Renal pelvis (tissue), 12 donors: ENCODE data around the gene ZDHHC22. TPM values are rescaled to one million over a fixed set of nuclear protein-coding genes. Genes with fewer than 3 reads are reported as not detected.
"Not testable (repeated sequence)": the region's sequence is repeated elsewhere in the genome, so short reads cannot be mapped to it uniquely, and the experiment has no call there.

Source experiments
- DNase-seq: peaks from one replicate; pipeline ENCODE4 v3.0.0-alpha.2; 2013
- long read RNA-seq, 16 experiments: transcript quantifications; one replicate each; lab custom pipeline, GENCODE V29; 2026
- polyA plus RNA-seq, 3 donors: library from polyadenylated mRNA; unstranded; fragments of 120-200 nt; gene quantifications; one replicate each; pipeline ENCODE4 v1.2.1, GENCODE V29; 2013; ENCODE audit not compliant: insufficient read length in 3 of 3

The ZDHHC22 gene
- under 1 TPM; 0.19 to 0.64 (median 0.58) TPM for polyA plus RNA-seq
- long read RNA-seq, donor 1, result 0 reads
- long read RNA-seq, donor 2, result 0 reads
- long read RNA-seq, donor 3, result 0 reads
- long read RNA-seq, donor 4, result 0 reads
- long read RNA-seq, donor 5, result 0 reads
- long read RNA-seq, donor 6, result 0 reads
- long read RNA-seq, donor 7, result 0 reads
- long read RNA-seq, donor 8, result 0 reads
- long read RNA-seq, donor 9, result 0 reads
- long read RNA-seq, donor 10, result 0 reads
- long read RNA-seq, donor 11, result 0 reads
- long read RNA-seq, donor 12, partial matches to known transcripts, result 0 of 1 reads
- long read RNA-seq, donor 12, other reads (novel, unspliced or antisense), result 0 of 1 reads
- long read RNA-seq, donor 13, result 0 reads
- long read RNA-seq, donor 14, result 0 reads
- long read RNA-seq, donor 15, result 0 reads
- long read RNA-seq, donor 16, result 0 reads

- no peak for DNase-seq
These were observed at the start of gene ZDHHC22 for GRCh38 chr14:77141214-77142004. TSS of gene ZDHHC22 (minus strand) at chr14:77141791. CDS start at chr14:77139738, 2,053 bp downstream.

DNA sequence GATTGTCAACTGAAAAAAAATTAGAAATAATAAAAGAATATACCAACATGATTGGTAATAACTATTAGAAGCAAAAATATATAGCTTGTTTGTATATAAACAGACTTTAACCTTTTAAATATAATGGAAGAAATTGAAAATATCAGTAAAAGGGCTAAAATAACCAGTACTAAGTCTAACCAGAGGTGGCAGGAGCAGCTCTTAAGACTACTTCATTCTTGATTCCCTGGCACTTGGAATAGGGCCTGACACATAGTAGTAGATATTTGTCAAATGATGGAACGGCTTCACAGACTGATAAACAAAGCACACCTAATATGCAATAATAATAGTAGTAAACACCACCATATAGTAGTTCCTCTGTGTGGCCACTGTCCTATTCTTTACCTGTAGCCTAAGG, 49.4 kb upstream of the ZDHHC22 start:
- DNase-seq, result no peak

DNA sequence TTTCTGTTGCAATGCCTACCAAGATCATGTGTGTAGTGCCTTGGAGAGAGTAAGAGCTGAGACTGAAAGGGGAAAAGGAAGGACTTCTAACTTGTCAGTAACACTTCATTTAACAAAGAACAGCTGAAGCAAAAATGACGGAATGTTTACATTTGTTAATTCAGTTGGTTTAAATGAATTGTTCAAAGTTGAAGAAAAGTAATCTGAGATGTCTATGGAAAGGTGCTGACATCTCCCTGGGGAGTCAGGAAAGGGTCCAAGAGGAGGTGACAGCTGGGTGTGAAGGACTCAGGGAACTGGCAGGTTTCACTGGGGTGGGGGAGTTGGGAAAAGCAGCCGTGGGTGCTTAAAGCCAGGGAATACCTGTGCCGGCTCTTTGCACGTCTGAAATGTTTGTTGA, 47.9 kb upstream of the ZDHHC22 start:
- no peak for DNase-seq

DNA sequence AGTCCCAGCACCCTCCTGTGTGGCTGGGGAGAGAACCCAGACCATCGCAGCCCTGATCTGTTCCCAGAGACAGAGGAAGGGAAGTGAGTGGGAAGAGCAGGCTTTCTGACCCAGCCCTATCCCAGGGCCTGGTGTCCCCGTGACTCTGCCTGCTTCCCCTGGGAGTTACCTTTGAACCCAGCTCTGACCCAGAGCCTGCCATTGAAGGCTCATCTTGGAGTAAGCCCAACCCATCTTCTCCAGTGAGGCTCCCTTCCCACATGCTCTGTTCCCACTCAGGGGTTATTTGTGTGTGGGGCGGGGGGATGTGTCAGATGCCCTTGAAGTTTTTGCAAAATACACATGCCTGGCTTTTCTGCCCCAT, 46.0 kb upstream of the ZDHHC22 start:
- no peak for DNase-seq

DNA sequence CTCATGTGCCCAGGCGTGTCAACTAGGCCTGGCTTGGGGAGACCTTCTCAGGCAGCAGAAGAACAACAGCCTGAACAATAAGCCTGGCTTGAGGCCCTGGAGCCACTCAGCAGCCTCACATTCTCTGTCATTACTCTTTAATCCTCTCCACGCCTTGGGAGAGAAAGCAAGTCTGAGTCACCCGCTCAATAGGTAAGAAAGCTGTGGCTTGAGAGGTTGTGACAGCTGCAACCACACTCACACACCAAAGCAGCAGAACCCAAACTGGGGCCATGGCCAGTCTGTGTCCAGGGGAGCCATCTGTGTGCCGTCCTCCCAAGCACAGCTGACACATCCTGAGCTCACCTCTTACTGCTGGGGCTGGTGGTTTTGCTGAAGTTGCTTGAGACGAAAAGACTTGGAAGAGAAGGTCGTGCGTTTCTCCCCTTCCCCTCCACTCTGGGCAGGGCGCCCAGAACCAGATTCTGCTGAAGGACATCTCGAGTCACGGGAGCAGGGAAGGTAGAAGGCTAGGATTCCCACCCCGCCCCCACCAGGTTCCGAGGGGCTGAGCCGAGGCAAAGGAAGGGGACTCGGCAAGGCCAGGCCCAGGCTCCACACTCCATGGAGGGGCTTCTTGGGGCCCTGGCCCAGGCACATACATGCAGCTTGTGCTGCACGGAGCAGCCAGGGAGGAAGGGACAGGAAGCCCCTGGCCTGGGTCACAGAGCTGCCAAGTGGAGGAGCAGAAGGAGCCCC, 45.5 kb upstream of the ZDHHC22 start:
- DNase-seq, result no peak

DNA sequence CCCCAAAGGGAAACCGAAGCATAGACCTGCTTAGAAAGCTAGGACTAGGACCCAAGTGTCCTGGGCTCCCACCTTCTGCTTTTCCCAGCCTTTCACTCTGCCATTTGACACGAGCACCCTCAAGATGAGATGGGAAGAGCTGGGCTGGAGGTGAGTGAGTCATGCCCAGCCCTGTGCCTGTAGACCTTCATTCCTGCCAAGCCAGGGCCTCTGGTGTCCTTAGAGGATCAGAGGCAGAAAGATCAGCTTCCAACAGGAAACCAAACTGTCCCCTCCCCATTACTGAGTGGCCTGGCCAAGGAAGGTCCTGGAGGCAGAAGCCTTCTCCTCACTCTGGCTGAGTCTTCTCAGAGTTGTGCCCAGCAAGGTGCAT, 43.5 kb upstream of the ZDHHC22 start:
- no peak for DNase-seq

DNA sequence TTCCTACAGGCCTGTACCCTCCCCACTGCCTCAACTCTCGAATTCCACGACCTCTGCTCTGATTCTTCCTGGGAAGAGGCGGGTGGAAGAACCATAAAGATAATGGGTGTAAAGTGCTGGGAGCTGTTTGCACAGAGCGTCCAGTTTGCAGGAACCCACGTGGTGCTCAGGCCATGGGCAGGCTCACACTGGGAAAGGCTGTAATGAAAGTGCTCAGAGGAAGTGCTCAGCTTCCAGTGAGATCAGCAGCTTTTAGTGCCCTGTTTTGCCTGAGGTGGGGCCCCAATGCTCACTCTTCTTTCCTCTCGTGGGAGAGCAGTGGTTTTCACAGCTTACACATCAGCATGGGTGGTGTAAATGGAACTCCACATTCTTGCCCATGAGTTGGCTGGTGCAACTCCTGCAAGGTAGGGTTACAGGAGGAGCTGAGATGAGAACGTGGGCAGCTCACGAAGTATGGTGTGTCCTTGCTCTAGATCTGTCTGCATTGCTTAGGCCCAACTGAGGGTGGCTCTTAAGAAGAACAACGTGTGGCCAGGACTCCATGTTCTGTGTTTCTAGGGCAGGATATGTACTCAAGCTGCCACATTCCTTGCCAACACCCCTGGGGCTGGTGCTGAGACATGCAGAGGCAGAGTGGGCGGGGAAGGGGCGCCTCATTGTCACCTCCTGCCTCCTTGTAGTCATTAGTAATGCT, 43.0 kb upstream of the ZDHHC22 start:
- no peak for DNase-seq

GRCh38 chr14:77183896-77184295, 42.3 kb upstream of the ZDHHC22 start:
- DNase-seq, result no peak

DNA sequence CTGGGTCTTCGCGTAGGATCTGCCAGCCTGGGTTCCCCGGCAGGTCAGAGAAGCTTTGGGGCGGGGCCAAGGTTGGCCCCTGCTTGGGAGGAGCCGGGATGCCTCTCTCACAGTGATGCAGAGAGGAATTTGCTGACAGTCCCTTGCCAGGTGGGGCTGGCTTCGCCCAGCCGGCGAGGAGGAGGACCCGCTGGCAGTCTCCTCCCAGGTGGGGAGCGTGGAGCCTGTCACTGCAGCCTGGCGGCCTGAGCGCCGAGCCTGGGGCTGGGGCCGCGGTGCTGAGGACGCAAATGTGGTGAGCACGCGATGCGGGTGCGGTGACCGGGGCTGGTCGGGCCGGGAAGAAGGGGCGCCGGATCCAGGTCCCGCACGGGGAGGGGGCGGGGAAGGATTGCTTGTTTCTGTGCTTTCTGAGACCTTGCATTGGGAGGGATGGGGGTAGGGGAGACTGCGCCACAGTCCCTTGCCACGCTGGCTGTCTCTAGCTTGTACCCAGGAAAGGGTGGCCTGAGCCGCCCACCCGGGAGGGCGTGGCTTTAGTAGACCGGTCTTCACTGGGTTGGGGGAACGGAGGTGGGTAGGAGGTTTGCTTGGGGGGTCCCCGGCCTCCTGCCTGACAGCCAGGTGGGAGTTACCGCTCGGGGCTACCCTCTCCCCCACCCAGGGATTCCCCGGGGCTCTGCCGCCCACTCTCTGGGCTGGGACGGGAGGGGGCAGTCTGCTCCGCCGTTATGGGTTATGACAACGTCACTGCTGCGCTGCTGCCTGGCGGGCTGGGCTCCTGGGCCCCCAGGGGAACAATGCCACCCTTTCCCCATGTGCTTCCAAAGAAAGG, 40.2 kb upstream of the ZDHHC22 start, which contains the start of gene TMEM63C:
TSS of gene TMEM63C (plus strand) at position 196 of the 835 bp plus-strand sequence. CDS start 37,016 bp downstream, outside the sequence.
- peak; percentile 85 for DNase-seq

GRCh38 chr14:77180726-77181602, 39.4 kb upstream of the ZDHHC22 start:
- no peak for DNase-seq

GRCh38 chr14:77178656-77179055, 37.1 kb upstream of the ZDHHC22 start:
- DNase-seq, result no peak

DNA sequence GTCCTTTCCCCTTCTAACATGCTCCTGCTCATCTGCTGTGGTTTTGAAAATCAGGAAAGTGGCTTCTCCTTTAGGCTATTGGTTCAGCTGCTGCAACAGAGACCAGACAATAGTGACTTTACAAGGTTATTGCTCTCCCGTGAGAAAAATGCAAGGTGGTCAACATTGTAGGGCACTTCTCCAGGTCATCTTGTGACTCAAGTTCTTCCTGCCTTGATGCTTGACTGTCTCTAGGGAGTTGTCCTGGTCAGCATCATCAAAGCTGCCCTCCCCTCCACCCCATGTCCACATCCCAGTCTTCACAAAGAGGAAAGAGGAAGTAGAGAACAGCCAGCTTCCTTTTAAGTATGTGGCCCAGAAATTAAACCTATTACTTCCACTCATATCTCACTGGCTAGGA, 36.1 kb upstream of the ZDHHC22 start:
- no peak for DNase-seq

DNA sequence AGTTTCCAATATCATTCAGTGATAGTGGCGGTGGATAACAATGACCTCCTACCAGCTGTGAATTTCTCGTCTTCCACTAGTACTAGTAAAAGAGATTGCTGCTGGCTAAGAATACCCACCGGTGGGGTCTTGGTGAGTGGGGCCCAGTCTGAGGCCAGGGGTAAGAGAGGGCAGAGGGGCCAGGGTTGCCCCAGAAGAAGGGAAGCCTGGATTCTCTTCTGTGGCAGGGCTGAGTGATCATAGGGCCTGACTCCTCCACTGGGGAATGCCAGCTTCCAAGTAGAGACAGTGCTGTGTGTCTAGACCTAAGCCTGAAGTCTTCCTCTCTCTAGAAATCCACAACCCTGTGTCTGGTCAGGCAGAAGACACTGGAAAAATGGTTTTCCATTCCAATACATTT, 34.3 kb upstream of the ZDHHC22 start:
- DNase-seq, result no peak

DNA sequence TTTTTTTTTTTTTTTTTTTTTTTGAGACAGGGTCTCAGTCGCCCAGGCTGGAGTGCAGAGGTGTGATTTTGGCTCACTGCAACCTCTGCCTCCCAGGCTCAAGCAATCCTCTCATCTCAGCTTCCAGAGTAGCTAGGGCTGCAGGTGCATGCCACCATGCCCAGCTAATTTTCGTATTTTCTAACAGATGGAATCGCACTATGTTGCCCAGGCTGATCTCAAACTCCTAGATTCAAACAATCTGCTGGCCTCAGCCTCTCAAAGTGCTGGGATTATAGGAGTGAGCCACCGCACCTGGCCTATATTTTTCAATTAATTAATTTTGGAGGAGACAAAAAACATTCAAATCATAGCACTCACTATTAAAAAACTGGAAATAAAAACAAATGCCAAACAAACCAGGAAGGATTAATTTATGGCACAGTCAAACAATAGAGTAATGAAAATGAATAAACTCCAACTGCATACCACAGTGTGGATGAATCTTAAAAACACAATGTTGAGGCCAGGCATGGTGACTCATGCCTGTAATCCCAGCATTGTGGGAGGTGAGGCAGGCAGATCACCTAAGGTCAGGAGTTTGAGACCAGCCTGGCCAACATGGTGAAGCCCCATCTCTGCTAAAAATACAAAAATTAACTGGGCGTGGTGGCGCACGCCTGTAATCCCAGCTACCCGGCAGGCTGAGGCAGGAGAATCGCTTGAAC, 32.5 kb upstream of the ZDHHC22 start:
- DNase-seq, result not testable (repeated sequence)

- DNase-seq, result no peak
These were observed 31.3 kb upstream of the ZDHHC22 start for GRCh38 chr14:77172916-77173315.

- no peak for DNase-seq
These were observed 28.5 kb upstream of the ZDHHC22 start for GRCh38 chr14:77170045-77170444.

DNA sequence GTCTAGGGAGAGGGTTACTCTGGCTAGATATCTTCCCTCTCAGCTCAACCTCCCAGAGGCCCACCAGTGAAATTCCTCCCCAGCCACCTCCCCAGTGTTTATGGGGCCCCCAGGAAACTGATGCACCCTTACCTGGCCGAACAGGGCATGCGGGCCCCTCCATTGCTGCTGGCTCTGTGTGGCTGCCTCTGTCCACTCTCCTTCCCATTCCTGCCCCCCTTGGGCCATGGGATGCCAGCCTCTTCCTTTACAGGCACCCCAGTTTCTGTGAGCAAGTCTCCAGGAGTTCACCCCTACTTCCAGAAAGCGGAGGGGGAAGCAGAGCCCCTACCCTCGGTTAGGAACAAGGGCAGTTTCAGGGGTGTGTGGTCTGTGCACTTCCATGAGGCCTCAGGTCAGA, 19.4 kb upstream of the ZDHHC22 start:
- no peak for DNase-seq

GRCh38 chr14:77158882-77159255, 17.3 kb upstream of the ZDHHC22 start:
- no peak for DNase-seq
